ENCODE measurements around the gene BICD1.

Gene BICD1

DNA sequence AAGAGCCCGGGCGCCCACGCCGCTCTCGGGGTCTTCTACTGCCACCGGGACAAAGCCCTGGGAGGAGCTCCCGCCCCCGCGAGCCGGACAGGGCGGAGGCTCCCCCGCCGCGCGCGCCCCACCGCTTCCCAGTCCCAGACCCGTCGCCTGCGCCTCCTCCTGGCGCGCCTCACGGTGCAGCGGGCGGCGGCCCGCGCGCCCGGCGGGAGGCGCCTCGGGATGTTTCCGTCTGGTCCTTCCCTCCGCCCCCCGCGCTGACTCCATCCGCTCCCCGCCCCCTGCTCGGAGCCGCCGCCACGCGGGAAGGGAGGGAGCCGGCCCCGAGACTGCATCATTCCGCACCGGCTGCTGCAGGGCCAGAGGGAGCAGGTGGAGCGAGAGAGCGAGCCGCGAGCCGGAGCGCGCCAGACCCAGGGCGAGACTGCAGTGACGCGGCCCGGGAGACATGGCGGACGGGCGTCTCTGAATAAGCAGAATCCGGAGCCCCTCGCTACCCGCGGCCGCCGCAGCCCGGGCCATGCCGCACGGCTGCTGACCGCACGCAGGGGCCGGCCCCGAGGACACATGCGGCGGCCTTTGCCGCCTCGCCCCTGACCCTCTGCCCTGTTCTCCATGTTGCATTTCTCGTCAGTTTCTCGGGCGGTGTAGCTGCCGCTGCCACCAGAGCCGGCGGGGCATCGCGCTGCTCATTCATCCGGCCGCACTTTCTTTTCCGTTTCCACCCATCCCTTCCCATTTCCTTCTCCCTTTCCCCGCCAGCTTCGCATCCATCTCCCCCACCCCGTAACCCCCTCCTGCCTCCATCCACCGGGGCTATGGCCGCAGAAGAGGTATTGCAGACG is at the start of gene BICD1:
Gene BICD1, plus strand, starts transcription at position 331 of the 842 bp plus-strand sequence. Its CDS starts 485 bp downstream, at position 816.
- ATAC-seq: peak; percentile 84
- DNase-seq: peak; percentile 81
- H3K27ac Mint-ChIP-seq: peak within 1 kb of the TSS; percentile 89
- peaks cover 3% of the 10 kb centered on the region for H3K36me3 Mint-ChIP-seq (ENCODE audit: low read depth)
- H3K9me3 Mint-ChIP-seq: no peaks in the 10 kb centered on the region
- H3K4me1 Mint-ChIP-seq: peaks cover 29% of the 10 kb centered on the region
- peaks cover 6% of the 10 kb centered on the region for H3K27me3 Mint-ChIP-seq
- peak within 1 kb of the TSS; percentile 96 for H3K4me3 Mint-ChIP-seq

DNA sequence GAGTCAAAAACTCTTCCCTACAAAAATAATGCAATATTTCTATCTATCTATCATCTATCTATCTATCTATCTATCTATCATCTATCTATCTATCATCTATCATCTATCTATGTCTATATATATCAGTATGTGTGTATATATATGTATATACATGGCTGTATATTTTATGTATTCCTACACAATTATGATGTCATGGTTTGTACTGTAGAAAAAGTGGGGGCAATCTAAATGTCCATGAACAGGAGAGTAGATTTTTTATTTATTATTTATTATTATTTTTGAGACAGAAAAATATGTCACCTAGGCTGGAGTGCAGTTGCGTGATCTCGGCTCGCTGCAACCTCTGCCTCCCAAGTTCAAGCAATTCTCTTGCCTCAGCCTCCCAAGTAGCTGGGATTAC is 45.6 kb upstream of the BICD1 start:
- Mint-ChIP-seq H3K9me3 (no peaks in the 10 kb centered on the region), H3K4me3 (no peak overlapping the region)
- DNase-seq: no peak

DNA sequence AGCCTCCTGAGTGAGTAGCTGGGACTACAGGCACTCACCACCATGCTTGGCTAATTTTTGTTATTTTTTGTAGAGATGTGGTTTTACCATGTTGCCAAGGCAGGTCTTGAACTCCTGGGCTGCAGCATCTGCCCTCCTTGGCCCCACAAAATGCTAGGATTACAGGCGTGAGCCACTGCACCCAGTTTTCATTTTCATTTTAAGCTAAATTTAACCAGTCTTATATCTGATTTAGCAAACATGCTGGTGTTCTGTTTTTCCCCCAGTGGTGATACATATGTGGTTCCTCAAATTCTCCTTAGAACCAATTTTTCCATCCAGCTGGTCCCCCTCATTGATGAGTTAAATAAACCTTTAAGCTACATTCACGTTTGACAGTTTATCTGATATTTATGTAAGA is 43.8 kb upstream of the BICD1 start:
- ATAC-seq (no peak), DNase-seq (no peak)
- Mint-ChIP-seq H3K4me3 (no peak overlapping the region), H3K36me3 (ENCODE audit: low read depth) (no peaks in the 10 kb centered on the region), H3K9me3 (no peaks in the 10 kb centered on the region), H3K27me3 (peaks cover 2% of the 10 kb centered on the region), H3K4me1 (peaks cover 11% of the 10 kb centered on the region), H3K27ac (no peak overlapping the region)

More for the DNA sequence above, 45.6 kb upstream of the BICD1 start:
- no peak for ATAC-seq
- H3K27me3 Mint-ChIP-seq: peaks cover 2% of the 10 kb centered on the region
- H3K27ac Mint-ChIP-seq: no peak overlapping the region
- peaks cover 11% of the 10 kb centered on the region for H3K4me1 Mint-ChIP-seq
- no peaks in the 10 kb centered on the region for H3K36me3 Mint-ChIP-seq (ENCODE audit: low read depth)

DNA sequence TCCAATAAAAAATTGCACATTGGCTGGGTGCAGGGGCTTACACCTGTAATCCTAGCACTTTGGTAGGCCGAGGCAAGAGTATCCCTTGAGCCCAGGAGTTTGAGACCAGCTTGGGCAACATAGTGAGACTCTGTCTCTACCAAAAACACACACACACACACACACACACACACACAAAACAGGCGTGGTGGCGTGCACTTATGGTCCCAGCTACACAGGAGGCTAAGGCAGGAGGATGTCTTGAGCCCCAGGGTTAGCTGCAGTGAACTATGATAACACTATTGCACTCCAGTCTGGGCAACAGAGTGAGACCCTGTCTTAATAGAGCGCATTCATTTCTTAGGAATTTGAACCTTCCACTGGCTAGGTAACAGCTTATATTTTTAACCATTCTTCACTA is 42.9 kb upstream of the BICD1 start:
- Mint-ChIP-seq H3K9me3 (no peaks in the 10 kb centered on the region), H3K4me3 (no peak overlapping the region), H3K27me3 (peaks cover 2% of the 10 kb centered on the region), H3K36me3 (ENCODE audit: low read depth) (no peaks in the 10 kb centered on the region), H3K4me1 (peaks cover 11% of the 10 kb centered on the region), H3K27ac (no peak overlapping the region)
- ATAC-seq (no peak), DNase-seq (no peak)

DNA sequence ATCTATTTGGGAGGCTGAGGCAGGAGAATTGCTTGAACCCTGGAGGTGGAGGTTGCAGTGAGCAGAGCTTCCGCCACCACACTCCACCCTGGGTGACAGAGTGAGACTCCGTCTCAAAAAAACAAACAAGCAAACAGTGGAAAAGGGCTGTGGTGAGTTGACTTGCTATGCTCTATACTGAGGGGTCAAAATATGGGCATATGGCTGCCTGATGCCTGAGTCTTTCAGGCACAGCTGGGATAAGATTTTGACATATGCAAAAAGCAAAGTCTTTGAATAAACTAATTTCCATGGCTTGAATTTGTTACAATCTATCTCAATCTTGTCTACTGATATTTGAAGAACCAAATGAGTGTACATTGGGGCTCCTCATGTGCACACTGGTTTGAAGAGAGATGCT is 40.4 kb upstream of the BICD1 start:
- peaks cover 2% of the 10 kb centered on the region for H3K27me3 Mint-ChIP-seq
- H3K27ac Mint-ChIP-seq: no peak overlapping the region
- peaks cover 7% of the 10 kb centered on the region for H3K4me1 Mint-ChIP-seq
- DNase-seq: no peak
- no peak for ATAC-seq
- no peaks in the 10 kb centered on the region for H3K36me3 Mint-ChIP-seq (ENCODE audit: low read depth)
- no peaks in the 10 kb centered on the region for H3K9me3 Mint-ChIP-seq
- H3K4me3 Mint-ChIP-seq: no peak overlapping the region

DNA sequence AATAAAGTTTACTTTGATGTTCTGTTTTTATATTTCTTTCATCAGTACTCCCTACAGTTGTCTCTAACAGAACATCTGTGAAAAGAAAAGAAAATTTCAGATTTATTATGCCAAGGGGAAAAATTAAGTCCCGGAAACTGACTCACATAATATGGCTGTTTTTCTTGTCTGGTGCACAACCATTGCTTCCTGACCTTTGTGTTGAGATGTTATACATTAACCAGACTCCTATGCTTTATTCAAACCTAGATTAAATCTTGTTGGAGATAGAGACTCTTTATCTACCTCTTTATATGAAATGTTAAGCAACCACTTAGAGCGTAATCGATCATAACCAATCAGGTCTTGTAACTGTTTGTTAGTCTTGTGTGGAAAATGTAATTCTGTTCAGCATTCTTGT is 37.6 kb upstream of the BICD1 start:
- Mint-ChIP-seq H3K4me1 (no peaks in the 10 kb centered on the region), H3K27me3 (peaks cover 2% of the 10 kb centered on the region), H3K4me3 (no peak overlapping the region), H3K9me3 (no peaks in the 10 kb centered on the region), H3K36me3 (ENCODE audit: low read depth) (no peaks in the 10 kb centered on the region), H3K27ac (no peak overlapping the region)
- ATAC-seq (no peak), DNase-seq (no peak)

DNA sequence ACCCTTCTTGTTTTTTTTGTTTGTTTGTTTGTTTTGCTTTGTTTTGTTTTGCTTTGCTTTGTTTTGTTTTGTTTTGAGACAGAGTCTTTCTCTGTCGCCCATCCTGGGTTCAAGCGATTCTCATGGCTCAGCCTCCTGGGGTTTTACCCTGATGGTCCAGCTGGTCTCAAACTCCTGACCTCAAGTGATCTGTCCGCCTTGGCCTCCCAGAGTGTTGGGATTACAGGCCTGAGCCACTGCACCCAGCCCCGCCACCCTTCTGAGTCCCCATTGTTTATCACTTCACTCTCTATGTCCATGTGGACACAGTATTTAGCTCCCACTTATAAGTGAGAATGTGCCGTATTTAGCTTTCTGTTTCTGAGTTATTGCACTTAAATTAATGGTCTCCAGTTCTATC is 36.9 kb upstream of the BICD1 start:
- H3K36me3 Mint-ChIP-seq (ENCODE audit: low read depth): no peaks in the 10 kb centered on the region
- H3K9me3 Mint-ChIP-seq: no peaks in the 10 kb centered on the region
- ATAC-seq (no peak), DNase-seq (no peak)
- no peak overlapping the region for H3K4me3 Mint-ChIP-seq
- H3K27me3 Mint-ChIP-seq: no peaks in the 10 kb centered on the region
- H3K27ac Mint-ChIP-seq: no peak overlapping the region
- no peaks in the 10 kb centered on the region for H3K4me1 Mint-ChIP-seq

DNA sequence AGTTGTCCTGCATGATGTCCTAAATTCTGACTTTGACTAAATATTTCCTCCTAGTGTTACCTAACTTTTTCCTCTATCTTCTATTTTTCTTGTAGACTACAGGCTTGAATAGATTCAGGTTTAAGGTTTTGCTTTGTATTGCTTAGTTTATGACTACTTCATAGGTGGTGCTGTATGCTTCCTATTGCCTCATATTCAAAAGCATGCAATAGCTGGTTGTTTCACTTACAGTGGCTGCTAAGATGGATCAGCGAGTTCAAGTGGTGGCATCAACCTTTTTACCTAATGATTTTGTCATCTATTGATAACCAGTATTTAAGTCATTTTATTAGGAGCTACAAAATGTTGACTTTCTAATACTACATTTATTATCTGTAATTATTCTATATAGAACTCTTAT is 36.3 kb upstream of the BICD1 start:
- H3K36me3 Mint-ChIP-seq (ENCODE audit: low read depth): no peaks in the 10 kb centered on the region
- no peaks in the 10 kb centered on the region for H3K27me3 Mint-ChIP-seq
- no peak overlapping the region for H3K27ac Mint-ChIP-seq
- H3K9me3 Mint-ChIP-seq: no peaks in the 10 kb centered on the region
- no peaks in the 10 kb centered on the region for H3K4me1 Mint-ChIP-seq
- no peak overlapping the region for H3K4me3 Mint-ChIP-seq
- DNase-seq: no peak
- no peak for ATAC-seq

DNA sequence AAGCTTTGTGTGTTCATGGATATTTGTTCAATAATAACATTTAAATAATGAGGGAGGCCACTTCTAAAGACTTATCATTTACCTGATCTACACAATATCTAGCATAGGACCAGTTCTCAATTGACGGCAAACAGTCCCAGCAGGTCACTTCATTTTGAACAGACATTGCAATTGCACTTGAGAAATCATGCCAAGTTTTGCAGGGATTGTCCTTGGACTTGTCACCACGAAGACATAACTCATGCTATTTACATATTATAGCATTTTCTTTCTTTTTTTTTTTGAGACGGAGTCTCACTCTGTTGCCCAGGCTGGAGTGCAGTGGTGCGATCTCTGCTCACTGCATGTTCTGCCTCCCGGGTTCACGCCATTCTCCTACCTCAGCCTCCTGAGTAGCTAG is 34.5 kb upstream of the BICD1 start:
- Mint-ChIP-seq H3K27me3 (no peaks in the 10 kb centered on the region), H3K4me3 (no peak overlapping the region), H3K36me3 (ENCODE audit: low read depth) (no peaks in the 10 kb centered on the region), H3K4me1 (no peaks in the 10 kb centered on the region), H3K9me3 (no peaks in the 10 kb centered on the region), H3K27ac (no peak overlapping the region)
- ATAC-seq: no peak
- no peak for DNase-seq

DNA sequence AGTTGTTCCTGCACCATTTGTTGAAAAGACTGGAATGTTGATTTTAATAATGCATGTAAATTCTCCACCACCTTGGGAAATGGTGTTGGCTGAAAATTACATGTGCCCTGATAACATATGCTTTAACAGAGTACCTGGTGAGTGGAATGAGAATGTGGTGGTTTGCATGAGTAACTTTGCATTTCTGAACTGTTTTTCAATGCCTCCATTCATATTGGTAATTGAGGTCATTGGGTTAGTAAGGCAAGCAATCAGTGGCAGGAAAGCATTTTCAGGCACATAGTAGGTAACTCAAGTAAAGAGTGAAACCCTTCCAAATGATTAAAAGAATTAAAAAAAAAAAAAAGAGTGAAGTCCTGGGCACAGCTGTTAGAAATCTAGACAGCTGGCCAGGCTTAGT is 32.2 kb upstream of the BICD1 start:
- no peak for ATAC-seq
- H3K4me3 Mint-ChIP-seq: no peak overlapping the region
- H3K9me3 Mint-ChIP-seq: no peaks in the 10 kb centered on the region
- H3K27me3 Mint-ChIP-seq: no peaks in the 10 kb centered on the region
- H3K27ac Mint-ChIP-seq: no peak overlapping the region
- H3K4me1 Mint-ChIP-seq: no peaks in the 10 kb centered on the region
- DNase-seq: no peak
- H3K36me3 Mint-ChIP-seq (ENCODE audit: low read depth): no peaks in the 10 kb centered on the region

DNA sequence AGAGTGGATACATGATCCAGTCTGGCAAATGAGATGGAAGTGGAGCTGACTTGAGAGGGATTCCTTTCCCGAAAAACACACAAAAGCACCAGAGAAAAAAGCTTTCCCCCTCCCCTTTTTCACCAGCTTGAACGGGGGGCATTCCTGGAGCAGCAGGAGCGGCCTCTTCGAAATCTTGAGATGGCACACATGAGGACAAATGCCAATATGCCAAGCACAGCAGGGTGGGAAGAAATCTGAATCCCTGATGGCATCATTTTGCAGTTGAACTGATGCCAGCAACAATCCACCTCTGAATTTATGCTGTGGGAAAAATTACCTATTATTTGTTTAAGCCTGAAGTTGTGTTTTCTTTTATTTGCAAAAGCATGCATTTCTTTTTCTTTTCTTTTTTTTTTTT is 29.7 kb upstream of the BICD1 start:
- Mint-ChIP-seq H3K4me3 (no peak overlapping the region), H3K27me3 (no peaks in the 10 kb centered on the region), H3K9me3 (no peaks in the 10 kb centered on the region), H3K4me1 (no peaks in the 10 kb centered on the region), H3K27ac (no peak overlapping the region), H3K36me3 (ENCODE audit: low read depth) (no peaks in the 10 kb centered on the region)
- no peak for ATAC-seq
- DNase-seq: no peak

DNA sequence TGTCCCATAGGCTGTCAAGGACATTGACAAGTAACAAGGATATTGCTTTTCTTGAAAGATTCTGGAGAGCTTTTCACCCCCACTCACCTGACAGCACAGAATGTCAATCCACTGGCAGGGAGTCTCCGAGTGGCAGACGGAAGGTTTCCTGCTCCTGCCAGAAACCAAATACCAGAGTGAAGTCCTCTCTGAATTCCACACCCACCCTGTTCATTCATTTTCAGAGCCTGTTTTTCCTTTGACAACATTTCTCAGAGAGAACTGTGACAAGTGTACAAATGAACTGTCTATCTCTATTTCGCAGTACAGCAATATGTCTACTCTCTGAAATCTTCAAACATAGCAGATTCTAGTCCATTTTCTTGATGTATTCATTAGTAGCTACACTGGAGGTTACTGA is 26.2 kb upstream of the BICD1 start:
- no peaks in the 10 kb centered on the region for H3K36me3 Mint-ChIP-seq (ENCODE audit: low read depth)
- H3K4me3 Mint-ChIP-seq: no peak overlapping the region
- no peaks in the 10 kb centered on the region for H3K9me3 Mint-ChIP-seq
- DNase-seq (no peak), ATAC-seq (no peak)
- H3K27ac Mint-ChIP-seq: no peak overlapping the region
- no peaks in the 10 kb centered on the region for H3K27me3 Mint-ChIP-seq
- no peaks in the 10 kb centered on the region for H3K4me1 Mint-ChIP-seq

DNA sequence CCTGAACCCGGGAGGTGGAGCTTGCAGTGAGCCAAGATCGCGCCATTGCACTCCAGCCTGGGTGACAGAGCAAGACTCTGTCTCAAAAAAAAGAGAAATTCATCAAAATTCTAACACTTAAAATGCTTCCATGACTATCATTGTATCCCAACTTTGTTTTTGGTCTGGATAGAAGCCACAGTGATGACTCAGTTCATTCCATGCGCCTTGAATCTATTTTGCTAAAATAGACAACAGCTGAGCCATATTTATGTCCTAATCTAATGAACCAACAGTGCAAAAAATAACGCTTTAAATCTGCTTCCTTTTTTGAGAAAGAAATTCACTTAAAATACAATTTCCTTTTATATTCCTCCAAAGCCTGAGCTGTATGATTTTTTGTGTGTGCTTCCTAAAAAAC is 23.2 kb upstream of the BICD1 start:
- no peak for ATAC-seq
- Mint-ChIP-seq H3K9me3 (no peaks in the 10 kb centered on the region), H3K27ac (no peak overlapping the region), H3K4me1 (no peaks in the 10 kb centered on the region), H3K27me3 (no peaks in the 10 kb centered on the region), H3K36me3 (ENCODE audit: low read depth) (no peaks in the 10 kb centered on the region), H3K4me3 (no peak overlapping the region)
- no peak for DNase-seq

DNA sequence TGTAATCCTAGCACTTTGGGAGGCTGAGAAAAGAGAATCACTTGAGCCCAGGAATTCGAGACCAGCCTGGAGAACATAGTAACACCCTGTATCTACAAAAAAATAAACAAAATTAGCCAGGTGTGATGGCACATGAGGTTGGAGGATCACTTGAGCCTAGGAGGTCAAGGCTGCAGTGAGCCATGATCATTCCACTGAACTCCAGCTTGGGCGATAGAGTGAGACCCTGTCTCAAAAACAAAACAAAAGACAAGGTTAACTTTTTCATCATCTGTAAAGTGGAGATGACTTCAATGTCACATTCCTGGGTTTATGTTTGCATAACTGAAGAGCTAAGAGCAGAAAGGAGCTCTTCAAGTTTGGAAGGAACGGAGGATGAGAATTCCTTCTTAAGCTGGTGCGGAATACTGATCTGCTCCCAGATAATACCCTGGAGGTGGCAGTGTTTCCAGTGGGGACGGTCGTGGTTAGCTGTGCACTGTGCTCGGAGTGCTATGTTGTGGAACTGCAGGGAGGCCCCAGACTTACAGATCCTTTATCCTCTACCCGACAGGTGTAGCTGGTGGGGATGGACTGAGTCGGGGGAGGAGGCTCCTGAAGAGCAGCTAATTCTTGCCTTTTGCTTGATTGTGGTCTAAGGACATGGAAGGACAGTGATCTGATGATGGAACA is 22.5 kb upstream of the BICD1 start:
- no peak for ATAC-seq
- H3K27me3 Mint-ChIP-seq: no peaks in the 10 kb centered on the region
- H3K4me1 Mint-ChIP-seq: no peaks in the 10 kb centered on the region
- no peak overlapping the region for H3K4me3 Mint-ChIP-seq
- DNase-seq: no peak
- H3K36me3 Mint-ChIP-seq (ENCODE audit: low read depth): no peaks in the 10 kb centered on the region
- H3K27ac Mint-ChIP-seq: no peak overlapping the region
- no peaks in the 10 kb centered on the region for H3K9me3 Mint-ChIP-seq

DNA sequence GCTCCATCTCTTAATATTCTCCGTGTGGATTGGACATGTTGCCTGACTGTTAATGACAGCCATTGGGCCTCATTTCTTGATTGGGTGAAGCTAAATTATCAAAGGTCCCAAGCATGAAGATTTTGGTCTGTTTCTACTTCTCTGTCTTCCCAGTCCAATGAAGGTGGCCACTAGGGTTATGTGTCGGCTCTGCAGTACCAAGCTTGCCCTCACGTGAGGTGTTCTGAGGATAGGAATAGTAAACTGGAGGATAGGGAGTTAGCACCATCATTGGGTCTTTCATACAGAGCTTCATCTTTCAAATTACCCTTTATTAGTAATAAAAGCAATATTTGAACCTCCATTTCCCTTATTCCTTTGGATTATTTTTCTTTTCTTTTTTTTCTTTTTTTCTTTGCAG is 21.9 kb upstream of the BICD1 start:
- Mint-ChIP-seq H3K9me3 (no peaks in the 10 kb centered on the region), H3K4me3 (no peak overlapping the region), H3K36me3 (ENCODE audit: low read depth) (no peaks in the 10 kb centered on the region), H3K4me1 (no peaks in the 10 kb centered on the region), H3K27ac (no peak overlapping the region), H3K27me3 (no peaks in the 10 kb centered on the region)
- DNase-seq (no peak), ATAC-seq (no peak)
